Muscle layer of duodenum (tissue), 2 donors: ENCODE results near the gene LTF.
"Not testable (repeated sequence)": the region's sequence is repeated elsewhere in the genome, so short reads cannot be mapped to it uniquely, and the experiment has no call there.

Experiments
- H3K27ac ChIP-seq: one replicate; pipeline ENCODE4 v1.7.0; 2013; ENCODE audit warnings: mild to moderate bottlenecking, low read length
- H3K27me3 ChIP-seq: one replicate; pipeline ENCODE4 v1.7.0; 2013; ENCODE audit warnings: low read depth, mild to moderate bottlenecking, control low read depth, low read length
- H3K36me3 ChIP-seq, 2 donors: one replicate each; pipeline ENCODE4 v1.7.0; 2013; ENCODE audit warnings: low read length in 2 of 2, control low read depth in 1 of 2, mild to moderate bottlenecking in 1 of 2; ENCODE audit not compliant: insufficient read depth in 2 of 2, control insufficient read depth in 1 of 2
- H3K4me1 ChIP-seq, 2 donors: one replicate each; pipeline ENCODE4 v1.7.0; 2013; ENCODE audit warnings: low read length in 2 of 2, mild to moderate bottlenecking in 2 of 2, control low read depth in 1 of 2, moderate library complexity in 1 of 2; ENCODE audit not compliant: insufficient read depth in 2 of 2, control insufficient read depth in 1 of 2
- H3K4me3 ChIP-seq, 2 donors: one replicate each; pipeline ENCODE4 v1.7.0; 2013; ENCODE audit warnings: low read length in 2 of 2, low read depth in 1 of 2, mild to moderate bottlenecking in 1 of 2
- H3K9me3 ChIP-seq, 2 donors: one replicate each; pipeline ENCODE4 v1.7.0; 2013; ENCODE audit warnings: low read length in 2 of 2, control low read depth in 1 of 2, mild to moderate bottlenecking in 1 of 2; ENCODE audit not compliant: control insufficient read depth in 1 of 2
- donor health status: healthy.

The LTF gene

DNA sequence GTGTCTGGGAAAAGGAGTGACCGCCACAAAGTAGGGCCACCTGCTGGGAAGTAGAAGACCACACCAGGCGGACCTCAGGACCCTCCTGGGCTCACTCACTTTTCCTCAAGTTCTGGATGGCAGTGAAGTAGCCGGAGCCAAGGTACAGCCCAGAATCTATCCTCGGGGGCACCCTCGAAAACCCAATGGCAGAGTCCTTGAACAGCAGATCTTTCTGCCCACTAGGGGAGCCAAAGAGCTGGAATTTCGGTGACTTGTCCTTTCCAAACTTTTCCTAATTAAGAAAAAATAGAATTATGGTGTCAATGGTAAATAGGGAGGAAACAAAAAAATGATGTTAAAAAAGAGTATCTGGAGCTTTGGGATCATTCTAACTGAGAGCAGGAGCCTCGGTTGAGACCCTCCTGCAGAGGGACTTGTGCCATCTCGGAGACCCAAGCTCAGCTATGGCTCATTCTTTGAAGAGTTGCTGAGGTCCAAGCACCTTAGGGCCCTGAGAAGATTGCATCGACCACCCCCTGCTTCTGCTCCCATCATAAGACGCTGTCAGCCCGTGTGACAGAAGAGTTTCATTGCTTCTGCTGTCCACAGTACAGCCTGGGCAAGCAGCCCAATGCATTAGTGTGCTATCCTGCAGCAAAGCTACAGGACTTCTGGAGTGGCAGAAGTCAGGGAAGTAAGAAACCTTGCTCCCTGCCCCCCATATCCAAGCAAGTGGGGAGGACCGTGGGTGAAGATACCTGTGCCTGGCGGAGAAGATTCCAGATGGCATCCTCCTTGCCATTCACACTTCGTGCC lies 14.8 kb downstream of the LTF start:
- Histone ChIP-seq H3K36me3 (no peaks in the 10 kb centered on the region), H3K27ac (no peak overlapping the region), H3K27me3 (no peaks in the 10 kb centered on the region), H3K4me1 (no peaks in the 10 kb centered on the region), H3K4me3 (no peak overlapping the region), H3K9me3 (no peaks in the 10 kb centered on the region)

DNA sequence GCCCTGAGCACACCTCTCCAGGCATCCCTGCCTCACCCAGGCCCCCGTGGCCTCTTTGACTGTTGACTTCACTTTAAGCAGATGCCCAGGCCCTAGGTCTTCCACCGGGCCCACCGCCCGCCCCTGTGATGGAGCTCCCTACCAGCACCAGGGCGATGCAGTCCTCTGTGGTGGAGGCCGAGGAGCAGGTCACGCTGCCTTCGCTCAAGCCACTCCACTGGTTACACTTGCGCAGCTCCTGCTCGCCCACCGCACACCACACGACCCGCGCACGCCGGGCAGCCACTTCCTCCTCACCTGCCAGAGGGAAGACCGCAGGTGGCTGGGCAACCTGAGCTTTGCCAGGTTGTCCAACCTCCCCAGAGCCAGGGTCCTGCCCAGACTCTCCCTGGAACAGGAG lies 16.0 kb downstream of the LTF start:
- H3K4me3 ChIP-seq = no peak overlapping the region
- H3K36me3 ChIP-seq = no peaks in the 10 kb centered on the region
- no peak overlapping the region for H3K27ac ChIP-seq
- H3K27me3 ChIP-seq = no peaks in the 10 kb centered on the region
- no peaks in the 10 kb centered on the region for H3K4me1 ChIP-seq
- no peaks in the 10 kb centered on the region for H3K9me3 ChIP-seq

DNA sequence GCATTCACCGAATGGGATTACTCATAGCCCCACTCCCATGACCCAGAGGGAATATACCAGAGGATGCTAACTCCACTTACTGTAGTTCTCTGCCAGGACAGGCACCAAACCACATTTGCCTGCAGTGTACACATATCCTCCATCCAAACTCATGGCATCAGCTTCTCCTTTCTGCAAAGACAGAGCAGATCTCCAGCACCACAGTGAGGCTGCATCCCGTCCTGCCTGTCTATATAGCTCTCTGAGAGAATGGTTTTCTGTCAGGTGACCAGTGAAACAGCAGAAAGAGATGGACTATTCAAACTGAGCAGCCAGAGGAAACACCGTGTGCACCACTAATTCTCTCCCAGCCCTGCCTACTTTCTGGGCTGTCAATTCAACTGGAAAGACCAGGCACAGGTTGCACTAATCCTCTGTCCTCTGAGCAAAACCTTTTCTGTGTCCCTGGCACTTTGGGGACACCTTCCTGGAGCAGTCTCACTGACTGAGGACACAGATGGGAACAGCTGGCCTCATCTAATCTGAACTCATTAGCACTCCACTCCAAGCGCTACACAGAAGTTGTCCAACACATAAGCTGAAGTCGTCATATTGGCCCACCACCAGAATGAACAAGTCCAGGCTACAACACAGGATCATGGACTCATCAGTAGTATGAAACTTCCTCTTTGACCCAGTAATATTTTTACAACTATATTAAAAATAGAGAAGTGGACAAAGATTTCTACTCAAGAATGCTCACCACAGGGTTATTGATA lies 17.3 kb downstream of the LTF start:
- H3K27me3 ChIP-seq = no peaks in the 10 kb centered on the region
- no peak overlapping the region for H3K27ac ChIP-seq
- H3K4me3 ChIP-seq = no peak overlapping the region
- no peaks in the 10 kb centered on the region for H3K9me3 ChIP-seq
- no peaks in the 10 kb centered on the region for H3K36me3 ChIP-seq
- no peaks in the 10 kb centered on the region for H3K4me1 ChIP-seq

DNA sequence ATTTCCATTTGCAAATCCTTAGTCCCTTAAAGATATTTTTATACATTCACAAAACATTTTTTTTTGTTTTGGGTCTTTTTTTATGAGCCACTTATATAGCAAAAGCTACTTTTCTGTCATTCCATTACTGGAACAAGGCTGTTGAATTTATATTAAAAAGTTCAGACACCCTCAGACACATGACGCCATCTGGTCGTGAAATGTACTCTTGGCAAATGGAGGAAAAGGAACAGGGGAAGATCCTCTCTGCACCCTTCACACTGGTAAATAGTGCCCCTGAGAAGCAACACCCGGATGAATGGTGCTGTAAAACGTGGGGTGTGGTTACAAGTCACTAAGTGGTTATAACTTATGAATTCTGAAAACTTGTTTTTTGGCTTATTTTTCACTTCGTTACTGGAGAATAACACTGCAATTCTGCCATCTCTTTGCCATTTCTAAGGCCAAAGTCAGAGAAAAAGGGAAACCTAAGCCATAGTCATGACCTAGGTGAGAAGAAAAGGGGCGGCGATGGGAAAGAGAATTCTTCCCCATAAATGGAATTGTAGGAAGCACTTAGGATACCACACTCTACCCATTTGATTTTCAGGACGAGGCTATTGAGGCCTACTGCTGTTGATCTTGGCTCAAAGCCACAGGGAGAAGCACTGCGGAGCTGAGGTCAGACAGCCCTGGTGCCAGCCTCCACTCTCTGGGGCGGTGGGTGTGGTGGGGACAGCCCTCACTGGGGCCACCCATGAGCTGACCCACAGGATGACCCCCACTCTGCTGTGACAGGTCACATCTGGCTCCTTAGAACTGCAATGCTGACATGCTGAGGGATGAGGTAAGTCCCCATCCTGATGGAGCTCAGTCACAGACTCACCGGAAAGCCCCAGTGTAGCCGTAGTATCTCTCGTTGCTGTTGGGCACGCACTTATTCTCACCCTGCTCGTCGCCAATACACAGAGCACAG lies 21.9 kb downstream of the LTF start:
- Histone ChIP-seq H3K36me3 (no peaks in the 10 kb centered on the region), H3K4me3 (no peak overlapping the region), H3K27me3 (no peaks in the 10 kb centered on the region), H3K27ac (no peak overlapping the region), H3K4me1 (no peaks in the 10 kb centered on the region), H3K9me3 (no peaks in the 10 kb centered on the region)

DNA sequence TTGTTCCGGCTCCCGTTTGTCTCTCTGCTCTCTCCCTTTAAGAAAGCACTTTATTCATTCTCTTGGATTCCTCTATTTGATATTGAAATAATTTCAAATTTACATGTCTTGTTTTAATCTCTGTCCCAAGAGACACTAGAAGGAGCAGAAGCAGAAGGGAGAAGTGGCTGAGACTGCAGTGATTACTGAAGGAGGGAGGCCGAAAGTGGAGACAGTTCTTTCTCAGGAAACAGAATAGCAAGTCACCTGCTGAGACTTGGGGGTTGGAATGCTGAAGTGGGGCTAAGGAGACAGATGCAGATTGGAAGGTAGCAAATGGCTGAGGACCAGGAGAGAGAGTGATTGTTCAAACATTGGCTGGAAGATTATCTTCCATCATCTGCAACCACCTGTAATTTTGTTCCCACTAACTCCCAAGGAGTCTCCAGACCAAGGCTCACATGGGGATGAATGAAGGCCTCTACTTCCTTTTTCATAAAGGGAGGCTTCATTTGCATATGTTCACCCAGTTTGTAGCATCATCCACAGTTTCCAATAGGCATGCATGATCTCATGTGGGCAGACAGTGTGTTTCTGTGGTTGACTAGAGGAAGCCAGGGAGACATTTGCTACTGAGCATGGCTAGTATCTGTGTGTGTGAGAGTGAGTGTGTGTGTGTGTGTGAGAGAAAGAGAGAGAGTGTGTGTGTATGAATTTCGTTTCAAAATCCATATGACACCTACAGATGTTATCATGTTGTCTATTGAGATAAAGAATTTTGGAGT lies 24.0 kb downstream of the LTF start:
- no peaks in the 10 kb centered on the region for H3K36me3 ChIP-seq

DNA sequence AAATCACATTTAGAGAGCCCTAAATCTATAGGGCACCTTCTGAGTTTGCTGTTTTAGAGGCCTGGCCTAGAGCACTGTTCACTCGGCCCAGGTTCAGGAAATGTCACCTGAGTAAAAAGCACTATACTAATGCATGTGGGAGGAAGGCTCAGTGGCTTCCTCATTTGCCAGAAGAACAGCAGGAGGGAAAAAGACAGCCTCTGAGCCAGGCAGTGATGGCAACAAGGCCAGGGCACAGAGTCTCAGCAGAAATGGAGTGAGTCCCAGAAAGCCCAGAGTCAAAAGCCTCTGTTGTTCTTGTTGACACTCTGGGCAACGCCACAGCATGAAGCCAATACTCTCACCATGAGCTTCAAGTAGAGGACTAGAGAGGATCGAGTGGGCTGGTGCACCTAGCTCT lies 25.9 kb downstream of the LTF start:
- Histone ChIP-seq H3K27me3 (no peaks in the 10 kb centered on the region), H3K4me3 (no peak overlapping the region), H3K36me3 (no peaks in the 10 kb centered on the region), H3K27ac (no peak overlapping the region), H3K9me3 (no peaks in the 10 kb centered on the region), H3K4me1 (no peaks in the 10 kb centered on the region)

More for the DNA sequence above, 24.0 kb downstream of the LTF start:
- Histone ChIP-seq H3K4me3 (no peak overlapping the region), H3K9me3 (no peaks in the 10 kb centered on the region), H3K4me1 (no peaks in the 10 kb centered on the region), H3K27ac (no peak overlapping the region), H3K27me3 (no peaks in the 10 kb centered on the region)

DNA sequence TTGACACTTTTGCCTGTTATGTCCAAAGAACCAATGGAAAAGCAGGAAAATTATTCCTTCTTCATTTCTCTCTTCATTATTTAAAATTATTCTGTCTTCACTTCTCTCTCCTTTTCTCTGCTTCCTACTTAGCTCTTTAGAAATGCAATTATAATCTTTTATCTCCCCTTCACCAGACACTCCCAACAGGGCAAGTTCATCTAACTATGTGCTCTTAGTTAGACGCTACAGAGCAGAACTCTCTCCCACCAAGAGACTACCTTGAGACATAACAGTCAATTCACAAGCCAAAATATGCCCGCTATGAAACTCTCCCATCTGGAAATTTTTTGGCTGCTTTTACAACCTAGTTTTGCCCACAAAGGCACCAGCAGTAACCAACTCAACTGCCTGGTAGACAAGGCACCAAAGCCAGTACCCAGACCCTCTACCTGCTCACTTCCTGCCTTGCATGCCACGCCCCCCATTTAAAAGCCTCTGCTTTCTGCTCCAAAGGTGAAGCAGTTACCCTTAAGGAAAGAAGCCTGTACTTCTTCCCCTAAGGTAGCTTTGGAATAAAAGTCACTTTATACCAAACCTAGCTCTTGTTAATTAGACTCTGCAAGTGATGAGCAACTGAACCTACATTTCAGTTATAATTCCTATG lies 29.5 kb downstream of the LTF start:
- Histone ChIP-seq H3K9me3 (no peaks in the 10 kb centered on the region), H3K4me1 (no peaks in the 10 kb centered on the region), H3K36me3 (no peaks in the 10 kb centered on the region), H3K4me3 (no peak overlapping the region), H3K27ac (no peak overlapping the region), H3K27me3 (no peaks in the 10 kb centered on the region)

DNA sequence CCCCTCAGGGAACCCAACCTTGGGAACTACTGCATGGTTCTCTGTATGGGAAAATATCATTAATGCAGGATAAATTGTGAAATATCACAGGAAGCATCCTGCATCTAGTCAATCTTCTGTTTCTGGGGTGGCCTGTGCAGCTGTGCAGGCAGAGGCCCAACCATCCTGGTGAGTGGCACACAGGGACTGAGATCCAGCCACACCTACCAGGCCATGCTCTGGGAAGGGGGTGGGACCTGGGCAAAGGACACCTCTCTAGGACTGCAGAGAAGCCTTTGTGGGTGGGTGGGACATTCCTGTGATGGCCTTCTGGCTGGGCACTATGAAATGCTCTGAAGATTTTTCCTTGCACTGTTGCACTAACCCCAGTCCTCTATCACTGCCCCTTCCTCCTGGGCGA lies 30.9 kb downstream of the LTF start:
- Histone ChIP-seq H3K27me3 (no peaks in the 10 kb centered on the region), H3K27ac (no peak overlapping the region), H3K9me3 (no peaks in the 10 kb centered on the region), H3K4me3 (no peak overlapping the region), H3K36me3 (no peaks in the 10 kb centered on the region), H3K4me1 (no peaks in the 10 kb centered on the region)

DNA sequence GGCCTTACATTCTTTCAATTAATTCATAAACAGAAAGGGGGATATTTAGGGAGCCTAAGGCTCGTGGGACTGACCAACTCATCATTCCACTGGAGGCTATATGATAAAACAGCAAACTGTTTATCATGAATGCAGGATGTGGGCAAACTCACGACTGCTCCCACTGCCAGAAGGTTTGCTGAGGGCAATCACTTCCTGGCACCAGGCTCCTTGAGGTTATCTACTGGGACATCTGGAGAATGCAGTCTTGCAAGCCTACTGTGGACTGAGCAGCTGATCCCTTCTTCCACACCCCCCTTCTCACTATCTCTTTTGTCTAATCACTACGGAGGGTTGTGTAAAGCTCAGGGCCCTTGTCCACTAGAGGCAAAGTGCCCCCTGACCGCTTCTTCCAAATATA lies 31.6 kb downstream of the LTF start:
- H3K4me3 ChIP-seq, H3K27ac ChIP-seq, H3K36me3 ChIP-seq, H3K27me3 ChIP-seq, H3K9me3 ChIP-seq, H3K4me1 ChIP-seq: not testable (repeated sequence)

DNA sequence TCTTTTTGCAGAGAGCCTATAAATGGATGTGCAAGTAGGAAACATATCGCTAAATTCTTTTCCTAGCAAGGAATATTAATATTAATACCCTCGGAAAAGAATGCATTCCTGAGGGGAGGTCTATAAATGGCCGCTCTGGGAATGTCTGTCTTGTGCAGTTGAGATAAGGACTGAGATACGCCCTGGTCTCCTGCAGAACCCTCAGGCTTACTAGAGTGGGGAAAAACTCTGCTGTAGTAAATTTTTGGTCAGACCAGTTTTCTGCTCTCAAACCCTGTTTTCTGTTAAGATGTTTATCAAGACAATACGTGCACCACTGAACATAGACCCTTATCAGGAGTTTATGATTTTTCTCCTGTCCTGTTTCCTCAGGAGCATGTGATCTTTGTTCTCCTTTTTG lies 32.8 kb downstream of the LTF start:
- H3K9me3 ChIP-seq, H3K27me3 ChIP-seq, H3K27ac ChIP-seq, H3K4me3 ChIP-seq, H3K4me1 ChIP-seq, H3K36me3 ChIP-seq: not testable (repeated sequence)
